ENCODE results near the gene PPM1J. TPM values are rescaled to one million over a fixed set of nuclear protein-coding genes. Genes with fewer than 3 reads are reported as not detected.

The PPM1J gene
- total and polyA plus RNA-seq, 2 donors (not counting 1 experiment from before 2014, with no cell fraction given), result 0.79 to 0.83 TPM

GRCh38 chr1:112695276-112695675 lies 19.9 kb downstream of the PPM1J start:
- no peak for DNase-seq (ENCODE audit: low read depth in 2 of 2)
- Histone ChIP-seq H2AFZ (ENCODE audit: low read length) (no peak overlapping the region), H3K27ac (ENCODE audit: insufficient read depth, low read length) (no peak overlapping the region), H3K4me1 (ENCODE audit: control insufficient read depth, extremely low read depth, insufficient read depth, low read length) (peaks cover 6% of the 10 kb centered on the region), H3K4me2 (ENCODE audit: extremely low read depth, insufficient read depth, low read length) (no peak overlapping the region), H3K36me3 (ENCODE audit: control insufficient read depth, insufficient read depth, low read length) (peaks cover 27% of the 10 kb centered on the region), H3K9ac (ENCODE audit: insufficient read depth, low read length) (no peak overlapping the region), H3K79me2 (ENCODE audit: control insufficient read depth, insufficient read depth, low read length) (no peaks in the 10 kb centered on the region), H3K9me3 (ENCODE audit: control insufficient read depth, insufficient read depth, low read depth, low read length) (no peaks in the 10 kb centered on the region), H3K27me3 (ENCODE audit: control insufficient read depth, insufficient read depth, low read length) (no peaks in the 10 kb centered on the region), H4K20me1 (ENCODE audit: control insufficient read depth, extremely low read depth, insufficient read depth, low read length) (no peaks in the 10 kb centered on the region), H3K4me3 (replicated peaks in 1 of 4; ENCODE audit: control extremely low read depth in 1 of 4, insufficient read depth in 1 of 4, low read depth in 3 of 4, low read length in 4 of 4) (no peak overlapping the region)
- TF ChIP-seq EZH2 (IDR thresholded peaks at IDR 0.05; ENCODE audit: low read length, missing control alignments), result no peak
- TF ChIP-seq CTCF (conservative IDR thresholded peaks at IDR 0.05 in 1 of 2, IDR thresholded peaks at IDR 0.05 in 1 of 2; ENCODE audit: low read depth in 1 of 2, low read length in 2 of 2), result no peak

- Histone ChIP-seq H3K4me2 (ENCODE audit: extremely low read depth, insufficient read depth, low read length) (no peak overlapping the region), H4K20me1 (ENCODE audit: control insufficient read depth, extremely low read depth, insufficient read depth, low read length) (no peaks in the 10 kb centered on the region), H3K9me3 (ENCODE audit: control insufficient read depth, insufficient read depth, low read depth, low read length) (no peaks in the 10 kb centered on the region), H3K36me3 (ENCODE audit: control insufficient read depth, insufficient read depth, low read length) (peaks cover 28% of the 10 kb centered on the region), H3K27ac (ENCODE audit: insufficient read depth, low read length) (no peak overlapping the region), H3K4me3 (replicated peaks in 1 of 4; ENCODE audit: control extremely low read depth in 1 of 4, insufficient read depth in 1 of 4, low read depth in 3 of 4, low read length in 4 of 4) (no peak overlapping the region), H2AFZ (ENCODE audit: low read length) (no peak overlapping the region), H3K9ac (ENCODE audit: insufficient read depth, low read length) (no peak overlapping the region), H3K27me3 (ENCODE audit: control insufficient read depth, insufficient read depth, low read length) (no peaks in the 10 kb centered on the region), H3K79me2 (ENCODE audit: control insufficient read depth, insufficient read depth, low read length) (no peaks in the 10 kb centered on the region), H3K4me1 (ENCODE audit: control insufficient read depth, extremely low read depth, insufficient read depth, low read length) (no peaks in the 10 kb centered on the region)
- DNase-seq (ENCODE audit: low read depth in 2 of 2), result no peak
- TF ChIP-seq EZH2 (IDR thresholded peaks at IDR 0.05; ENCODE audit: low read length, missing control alignments) (no peak), CTCF (conservative IDR thresholded peaks at IDR 0.05 in 1 of 2, IDR thresholded peaks at IDR 0.05 in 1 of 2; ENCODE audit: low read depth in 1 of 2, low read length in 2 of 2) (no peak)
Observed at GRCh38 chr1:112694363-112694929, 20.7 kb downstream of the PPM1J start.

GRCh38 chr1:112693821-112694220 lies 21.3 kb downstream of the PPM1J start:
- DNase-seq (ENCODE audit: low read depth in 2 of 2), result no peak
- Histone ChIP-seq H3K27me3 (ENCODE audit: control insufficient read depth, insufficient read depth, low read length) (no peaks in the 10 kb centered on the region), H2AFZ (ENCODE audit: low read length) (no peak overlapping the region), H3K36me3 (ENCODE audit: control insufficient read depth, insufficient read depth, low read length) (peaks cover 26% of the 10 kb centered on the region), H3K79me2 (ENCODE audit: control insufficient read depth, insufficient read depth, low read length) (no peaks in the 10 kb centered on the region), H3K9ac (ENCODE audit: insufficient read depth, low read length) (no peak overlapping the region), H3K4me1 (ENCODE audit: control insufficient read depth, extremely low read depth, insufficient read depth, low read length) (no peaks in the 10 kb centered on the region), H4K20me1 (ENCODE audit: control insufficient read depth, extremely low read depth, insufficient read depth, low read length) (no peaks in the 10 kb centered on the region), H3K9me3 (ENCODE audit: control insufficient read depth, insufficient read depth, low read depth, low read length) (no peaks in the 10 kb centered on the region), H3K4me2 (ENCODE audit: extremely low read depth, insufficient read depth, low read length) (no peak overlapping the region), H3K4me3 (replicated peaks in 1 of 4; ENCODE audit: control extremely low read depth in 1 of 4, insufficient read depth in 1 of 4, low read depth in 3 of 4, low read length in 4 of 4) (no peak overlapping the region), H3K27ac (ENCODE audit: insufficient read depth, low read length) (no peak overlapping the region)
- TF ChIP-seq CTCF (conservative IDR thresholded peaks at IDR 0.05 in 1 of 2, IDR thresholded peaks at IDR 0.05 in 1 of 2; ENCODE audit: low read depth in 1 of 2, low read length in 2 of 2) (no peak), EZH2 (IDR thresholded peaks at IDR 0.05; ENCODE audit: low read length, missing control alignments) (no peak)

Measured in fibroblast of lung (primary cell).